Thyroid gland (tissue), 4 donors: Measurements from ENCODE around the gene LEMD1. TPM values are rescaled to one million over a fixed set of nuclear protein-coding genes. Genes with fewer than 3 reads are reported as not detected.

Experiments used
- DNase-seq, 2 donors: peaks; one replicate each; pipeline ENCODE4 v3.0.0-alpha.2; 2019
- H3K27ac ChIP-seq, 3 donors: fragments of 200-600 bp; sonication (generic); 1 replicate in 2 of 3; 2 replicates in 1 of 3; pipeline ENCODE4 v1.5.1; 2016 to 2019; ENCODE audit warnings: mild to moderate bottlenecking in 1 of 3, moderate library complexity in 1 of 3
- H3K27me3 ChIP-seq: fragments of 200-600 bp; sonication (generic); one replicate; pipeline ENCODE4 v1.5.1; 2019
- H3K36me3 ChIP-seq, 2 donors: fragments of 200-600 bp; sonication (generic); one replicate each; pipeline ENCODE4 v1.5.1; 2016 to 2019
- H3K4me1 ChIP-seq, 2 donors: fragments of 200-600 bp; sonication (generic); one replicate each; pipeline ENCODE4 v1.5.1; 2017 to 2019
- H3K4me3 ChIP-seq, 3 donors: fragments of 200-600 bp; sonication (generic); replicated peaks in 1 of 3; 1 replicate in 2 of 3; 2 replicates in 1 of 3; pipeline ENCODE4 v1.5.1; 2016; ENCODE audit warnings: mild to moderate bottlenecking in 1 of 3
- H3K9me3 ChIP-seq: fragments of 200-600 bp; sonication (generic); one replicate; pipeline ENCODE4 v1.5.1; 2017
- POLR2A ChIP-seq, 2 donors: fragments of 450-650 bp; IDR thresholded peaks; one replicate each; pipeline ENCODE4 v1.6.1; 2017; ENCODE audit warnings: antibody characterized with exemption in 2 of 2, mild to moderate bottlenecking in 2 of 2, moderate library complexity in 1 of 2
- WGBS, 2 donors: methylation state at CpG; one replicate each; pipeline ENCODE4 v1.1.5; 2017; 5-methylcytosine and 5-hydroxymethylcytosine counted together
- intact Hi-C: fragments of 100-400 bp; cut with DNase I; formaldehyde crosslinking; loops from one replicate; pipeline ENCODE4 v1.15.1; 2023
- total RNA-seq, 4 donors: library from RNA; depleted of rRNA; stranded (reverse); fragments of >200 nt; gene quantifications; one replicate each; pipeline ENCODE4 v1.2.3, GENCODE V29; 2016
- TF ChIP-seq, protein P1 (sequence below), 6 experiments: fragments of 200-600 bp in 3 of 6; fragments of 450-650 bp in 3 of 6; sonication (generic) in 3 of 6; IDR thresholded peaks; one replicate each; pipeline ENCODE4 v1.5.1; 2016 to 2019; ENCODE audit warnings: antibody characterized with exemption in 6 of 6, mild to moderate bottlenecking in 2 of 6, inconsistent platforms in 1 of 6, moderate library complexity in 1 of 6

The LEMD1 gene
- total RNA-seq, 4 donors from 2014 or later: 0.67 to 7.3 (median 6.0) TPM

DNA sequence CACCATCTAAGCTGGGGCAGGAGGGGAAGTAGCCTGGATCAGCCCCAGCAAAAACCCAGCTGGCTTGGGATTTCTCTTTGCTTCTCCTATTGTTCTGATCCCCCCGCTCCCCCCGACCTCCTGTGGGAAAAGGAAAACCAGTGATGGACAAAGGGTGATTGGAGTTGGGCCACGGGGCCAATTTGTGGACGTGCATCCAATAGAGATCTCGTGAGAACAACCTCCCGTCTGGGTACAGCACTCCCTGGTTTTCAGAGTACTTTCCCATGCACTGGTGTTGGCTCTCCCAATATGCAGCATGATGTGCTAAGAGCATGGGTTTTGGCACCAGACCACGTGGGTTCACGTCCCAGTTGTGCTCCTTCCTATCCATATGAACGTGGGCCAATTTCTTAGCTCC is 25.0 kb upstream of the LEMD1 start:
- intact Hi-C loops: no loop called here
- Histone ChIP-seq H3K27me3 (no peaks in the 10 kb centered on the region), H3K36me3 (no peaks in the 10 kb centered on the region), H3K4me1 (peaks cover 70 to 80% of the 10 kb centered on the region in 2 donors), H3K9me3 (no peaks in the 10 kb centered on the region), H3K4me3 (no peak overlapping the region), H3K27ac (peak overlapping the region; percentile 83 to 94 (median 94))
- no peak for TF ChIP-seq POLR2A (IDR thresholded peaks at IDR 0.05)
- TF ChIP-seq, protein P1, sequence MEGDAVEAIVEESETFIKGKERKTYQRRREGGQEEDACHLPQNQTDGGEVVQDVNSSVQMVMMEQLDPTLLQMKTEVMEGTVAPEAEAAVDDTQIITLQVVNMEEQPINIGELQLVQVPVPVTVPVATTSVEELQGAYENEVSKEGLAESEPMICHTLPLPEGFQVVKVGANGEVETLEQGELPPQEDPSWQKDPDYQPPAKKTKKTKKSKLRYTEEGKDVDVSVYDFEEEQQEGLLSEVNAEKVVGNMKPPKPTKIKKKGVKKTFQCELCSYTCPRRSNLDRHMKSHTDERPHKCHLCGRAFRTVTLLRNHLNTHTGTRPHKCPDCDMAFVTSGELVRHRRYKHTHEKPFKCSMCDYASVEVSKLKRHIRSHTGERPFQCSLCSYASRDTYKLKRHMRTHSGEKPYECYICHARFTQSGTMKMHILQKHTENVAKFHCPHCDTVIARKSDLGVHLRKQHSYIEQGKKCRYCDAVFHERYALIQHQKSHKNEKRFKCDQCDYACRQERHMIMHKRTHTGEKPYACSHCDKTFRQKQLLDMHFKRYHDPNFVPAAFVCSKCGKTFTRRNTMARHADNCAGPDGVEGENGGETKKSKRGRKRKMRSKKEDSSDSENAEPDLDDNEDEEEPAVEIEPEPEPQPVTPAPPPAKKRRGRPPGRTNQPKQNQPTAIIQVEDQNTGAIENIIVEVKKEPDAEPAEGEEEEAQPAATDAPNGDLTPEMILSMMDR (IDR thresholded peaks at IDR 0.05): no peak
- WGBS, 2 donors: 34 to 55% methylated on average over 9 of the region's 9 CpGs
- DNase-seq: no peak

DNA sequence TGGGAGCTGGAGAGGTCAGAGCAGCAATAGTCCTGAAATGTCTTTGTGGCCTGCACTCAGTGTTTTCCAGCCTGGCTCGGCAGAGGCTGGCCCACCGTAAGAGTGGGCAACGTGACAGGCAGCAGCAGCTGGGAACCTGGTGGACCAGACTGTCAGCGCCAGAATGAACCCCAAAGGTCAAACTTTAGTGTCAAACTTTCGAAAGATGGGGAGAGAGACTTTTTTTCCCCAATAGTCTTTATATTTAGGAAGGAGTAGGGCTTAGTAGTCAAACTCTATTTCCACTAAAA is 23.7 kb upstream of the LEMD1 start:
- WGBS, 2 donors: 49 to 67% methylated on average over 5 of the region's 5 CpGs
- H3K4me1 ChIP-seq: peaks cover 78 to 86% of the 10 kb centered on the region in 2 donors

DNA sequence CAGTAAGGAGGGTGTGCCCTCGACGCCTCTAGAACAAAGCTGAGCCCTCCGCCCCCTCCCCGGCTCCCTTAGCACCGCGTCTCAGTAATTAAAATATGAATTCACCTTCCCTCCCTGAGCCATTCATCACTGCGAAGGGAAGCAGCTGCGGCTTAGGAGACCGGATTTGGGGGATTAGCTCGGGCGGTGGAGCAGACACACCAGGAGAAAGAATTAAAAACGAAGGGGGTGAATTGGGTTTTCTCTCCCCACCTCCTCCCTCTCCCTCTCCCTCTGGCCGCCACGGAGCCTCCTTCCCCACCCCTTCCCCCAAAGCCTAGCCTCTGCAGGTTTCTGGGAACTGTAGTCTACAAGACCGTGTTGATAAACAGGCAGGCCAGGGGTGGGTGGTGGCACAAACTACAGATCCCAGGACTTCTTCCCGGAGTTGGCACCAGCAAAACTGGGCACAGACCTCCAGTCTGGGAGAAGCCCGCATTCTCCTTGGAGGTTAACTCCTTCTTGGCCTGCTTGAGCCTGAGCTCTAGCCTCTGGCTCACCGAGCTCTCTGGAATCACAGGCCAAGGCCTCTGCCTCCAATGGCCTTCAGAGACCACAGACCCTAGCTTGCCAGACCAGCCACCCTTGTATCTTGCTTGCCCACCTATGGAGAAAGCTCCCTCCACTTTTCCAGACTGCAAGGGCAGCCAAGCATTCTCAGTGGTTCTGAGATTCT is 23.2 kb upstream of the LEMD1 start:
- intact Hi-C loops: no loop called here
- Histone ChIP-seq H3K27ac (peak overlapping the region; percentile 81 to 94 (median 94)), H3K9me3 (no peaks in the 10 kb centered on the region), H3K27me3 (no peaks in the 10 kb centered on the region), H3K4me1 (peaks cover 79 to 86% of the 10 kb centered on the region in 2 donors), H3K4me3 (peak overlapping the region in 1 of 3 donors; percentile 16), H3K36me3 (no peaks in the 10 kb centered on the region)
- peak; percentile 87 to 88 for DNase-seq
- TF ChIP-seq POLR2A (IDR thresholded peaks at IDR 0.05): no peak
- TF ChIP-seq, protein P1 (IDR thresholded peaks at IDR 0.05): no peak
- WGBS, 2 donors: 29 to 30% methylated on average over 17 to 18 of the region's 18 CpGs

More for the DNA sequence above, 23.7 kb upstream of the LEMD1 start:
- H3K9me3 ChIP-seq: no peaks in the 10 kb centered on the region
- intact Hi-C loops: no loop called here
- H3K4me3 ChIP-seq: no peak overlapping the region
- peak in 1 of 2 donors; percentile 26 for DNase-seq
- H3K36me3 ChIP-seq: no peaks in the 10 kb centered on the region
- TF ChIP-seq, protein P1 (IDR thresholded peaks at IDR 0.05): no peak
- no peak for TF ChIP-seq POLR2A (IDR thresholded peaks at IDR 0.05)
- H3K27me3 ChIP-seq: no peaks in the 10 kb centered on the region
- peak overlapping the region; percentile 81 to 94 (median 94) for H3K27ac ChIP-seq

DNA sequence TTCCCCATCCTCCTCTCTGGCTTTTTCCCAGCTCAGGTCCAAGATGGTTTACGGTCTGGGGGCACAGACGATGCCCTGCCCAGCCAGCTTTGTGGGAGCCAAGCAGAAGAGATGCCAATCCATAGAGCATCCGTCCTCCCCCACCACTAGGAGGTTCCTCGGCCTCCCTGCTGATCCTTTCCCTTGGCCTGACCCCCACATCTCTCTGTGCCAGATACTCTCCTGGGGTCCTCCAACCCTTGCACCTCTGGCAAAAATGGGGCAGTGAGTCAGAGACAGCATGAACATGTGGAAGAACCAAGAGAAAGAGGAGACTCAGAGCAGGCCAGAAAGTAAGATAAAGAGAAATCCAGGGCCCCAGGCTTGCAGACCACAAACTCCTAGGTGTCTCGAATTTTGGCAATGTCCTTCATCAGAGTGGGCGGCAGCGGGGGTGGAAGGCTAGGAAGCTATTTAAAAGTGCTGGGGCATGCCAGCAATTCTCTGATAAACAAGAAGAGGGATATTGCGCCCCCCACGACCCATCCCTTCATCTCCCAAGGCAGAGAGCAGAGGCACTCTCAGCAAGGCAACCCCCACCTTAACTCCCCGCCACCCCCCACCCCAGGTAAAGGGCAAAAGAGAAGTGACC is 22.6 kb upstream of the LEMD1 start:
- WGBS, 2 donors: 32 to 40% methylated on average over 10 of the region's 10 CpGs
- TF ChIP-seq, protein P1 (IDR thresholded peaks at IDR 0.05): no peak
- no peak for TF ChIP-seq POLR2A (IDR thresholded peaks at IDR 0.05)
- no peaks in the 10 kb centered on the region for H3K36me3 ChIP-seq
- no peaks in the 10 kb centered on the region for H3K9me3 ChIP-seq
- no peak for DNase-seq
- H3K27ac ChIP-seq: peak overlapping the region; percentile 81 to 94 (median 94)
- intact Hi-C loops: no loop called here
- H3K27me3 ChIP-seq: no peaks in the 10 kb centered on the region
- peak overlapping the region in 1 of 3 donors; percentile 16 for H3K4me3 ChIP-seq
- H3K4me1 ChIP-seq: peaks cover 77 to 92% of the 10 kb centered on the region in 2 donors
